ENCODE measurements around the gene KRI1.

GRCh38 chr19:10543059-10543419, 22.8 kb downstream of the KRI1 start:
- TF ChIP-seq POLR2A (IDR thresholded peaks at IDR 0.05) (no peak), CTCF (IDR thresholded peaks at IDR 0.05) (no peak)
